GM23338 (cell line): ENCODE measurements around the gene CCDC85B. TPM values are rescaled to one million over a fixed set of nuclear protein-coding genes. Genes with fewer than 3 reads are reported as not detected.

ENCODE experiments used
- ATAC-seq: fragments of 200-7000 bp; cut with Tn5 transposase; 3 replicates; pipeline ENCODE4 v1.9.1; 2020
- DNase-seq: peaks from one replicate; pipeline ENCODE4 v3.0.0-alpha.2; 2015; ENCODE audit warnings: low spot score
- H2AFZ ChIP-seq: fragments of 200-600 bp; sonication (generic); 2 replicates; pipeline ENCODE4 v1.8.0; 2016; ENCODE audit warnings: antibody characterized with exemption, mild to moderate bottlenecking, moderate library complexity
- H3F3A ChIP-seq: fragments of 200-600 bp; sonication (generic); replicated peaks from 2 replicates; pipeline ENCODE4 v1.8.0; 2017; ENCODE audit warnings: antibody characterized with exemption, mixed run types, low read depth
- H3K27ac ChIP-seq: fragments of 200-600 bp; sonication (generic); 2 replicates; pipeline ENCODE4 v1.6.1; 2016; ENCODE audit warnings: low read depth
- H3K27me3 ChIP-seq: fragments of 200-600 bp; sonication (generic); 2 replicates; pipeline ENCODE4 v1.8.0; 2016; ENCODE audit warnings: mild to moderate bottlenecking, mixed run types, moderate library complexity; ENCODE audit not compliant: insufficient read depth
- H3K36me3 ChIP-seq: fragments of 200-600 bp; sonication (generic); 2 replicates; pipeline ENCODE4 v1.8.0; 2016; ENCODE audit warnings: mild to moderate bottlenecking; ENCODE audit not compliant: insufficient read depth
- H3K4me1 ChIP-seq: fragments of 200-600 bp; sonication (generic); 2 replicates; pipeline ENCODE4 v1.8.0; 2016; ENCODE audit warnings: mild to moderate bottlenecking, moderate library complexity; ENCODE audit not compliant: insufficient read depth
- H3K4me2 ChIP-seq: fragments of 200-600 bp; sonication (generic); 2 replicates; pipeline ENCODE4 v1.7.1; 2017; ENCODE audit warnings: mixed run types
- H3K4me3 ChIP-seq: fragments of 200-600 bp; sonication (generic); 2 replicates; pipeline ENCODE4 v1.6.1; 2016; ENCODE audit warnings: mixed run types
- H3K79me2 ChIP-seq: fragments of 200-600 bp; sonication (generic); replicated peaks from 2 replicates; pipeline ENCODE4 v1.8.0; 2017; ENCODE audit warnings: mild to moderate bottlenecking; ENCODE audit not compliant: insufficient read depth
- H3K9me2 ChIP-seq: fragments of 200-600 bp; sonication (generic); 2 replicates; pipeline ENCODE4 v1.8.0; 2017; ENCODE audit not compliant: insufficient read depth
- H4K20me1 ChIP-seq: fragments of 200-600 bp; sonication (generic); replicated peaks from 2 replicates; pipeline ENCODE4 v1.8.0; 2017; ENCODE audit warnings: mild to moderate bottlenecking; ENCODE audit not compliant: insufficient read depth
- H3K27ac Mint-ChIP-seq: 2 replicates; pipeline ENCODE4 v1.8.0; 2020; ENCODE audit warnings: inconsistent platforms, mild to moderate bottlenecking, moderate library complexity, mixed read lengths
- H3K27me3 Mint-ChIP-seq: 3 replicates; pipeline ENCODE4 v1.8.0; 2022; ENCODE audit warnings: low read depth, mild to moderate bottlenecking, moderate library complexity, mixed read lengths, inconsistent platforms; ENCODE audit not compliant: insufficient read depth, poor library complexity
- H3K36me3 Mint-ChIP-seq: 3 replicates; pipeline ENCODE4 v1.8.0; 2021; ENCODE audit warnings: low read depth, mild to moderate bottlenecking, inconsistent platforms, moderate library complexity, mixed read lengths
- H3K4me1 Mint-ChIP-seq: 3 replicates; pipeline ENCODE4 v1.8.0; 2020; ENCODE audit warnings: mild to moderate bottlenecking, inconsistent platforms, mixed read lengths
- H3K4me3 Mint-ChIP-seq: 3 replicates; pipeline ENCODE4 v1.8.0; 2021; ENCODE audit warnings: moderate library complexity, mild to moderate bottlenecking, inconsistent platforms, mixed read lengths
- H3K9me3 Mint-ChIP-seq: 3 replicates; pipeline ENCODE4 v1.8.0; 2020; ENCODE audit warnings: moderate library complexity, mild to moderate bottlenecking, inconsistent platforms, mixed read lengths
- CREB1 ChIP-seq: fragments of 250-450 bp; sonication (Bioruptor Pico); IDR thresholded peaks from 2 replicates; pipeline ENCODE4 v1.5.0; 2020; ENCODE audit warnings: low read depth, mild to moderate bottlenecking, moderate library complexity
- EZH2 ChIP-seq: fragments of 200-600 bp; sonication (generic); IDR thresholded peaks from one replicate; pipeline ENCODE4 v1.8.0; 2017; ENCODE audit warnings: antibody characterized with exemption, mild to moderate bottlenecking, low read depth; ENCODE audit not compliant: unreplicated experiment
- EZH2phosphoT487 ChIP-seq: fragments of 200-600 bp; sonication (generic); IDR thresholded peaks from one replicate; pipeline ENCODE4 v1.8.1; 2018; ENCODE audit warnings: antibody characterized with exemption; ENCODE audit not compliant: unreplicated experiment
- JUNB ChIP-seq: IDR thresholded peaks from one replicate; pipeline ENCODE4 v1.6.1; 2016; ENCODE audit warnings: antibody characterized with exemption; ENCODE audit not compliant: unreplicated experiment
- POLR2AphosphoS5 ChIP-seq: IDR thresholded peaks from 2 replicates; pipeline ENCODE4 v1.6.1; 2016; ENCODE audit warnings: antibody characterized with exemption, low read depth
- STAT1 ChIP-seq: IDR thresholded peaks from one replicate; pipeline ENCODE4 v1.6.1; 2016; ENCODE audit warnings: antibody characterized with exemption; ENCODE audit not compliant: unreplicated experiment
- ZNF114 ChIP-seq: fragments of 250-450 bp; sonication (Bioruptor Pico); IDR thresholded peaks from 2 replicates; pipeline ENCODE4 v1.5.0; 2020; ENCODE audit warnings: mild to moderate bottlenecking, moderate library complexity
- ZNF331 ChIP-seq: fragments of 250-450 bp; sonication (Bioruptor Pico); IDR thresholded peaks from 2 replicates; pipeline ENCODE4 v1.5.0; 2020; ENCODE audit warnings: low read depth, mild to moderate bottlenecking, moderate library complexity
- polyA plus RNA-seq: library from polyadenylated mRNA; unstranded; fragments of >200 nt; fragmentation: Nextera tagmentation; extraction: Ambion mirVana; gene quantifications from 2 replicates; pipeline ENCODE4 v1.2.1, GENCODE V29; 2016
- total RNA-seq: library from RNA; depleted of rRNA; stranded (reverse); fragments of >200 nt; shearing (Covaris generic); gene quantifications from 2 replicates; pipeline ENCODE4 v1.2.3, GENCODE V29; 2014
- TF ChIP-seq, protein P1 (sequence below): IDR thresholded peaks from 2 replicates; pipeline ENCODE4 v1.6.1; 2016; ENCODE audit warnings: antibody characterized with exemption
- TF ChIP-seq, protein P2 (sequence below): IDR thresholded peaks from one replicate; pipeline ENCODE4 v1.6.1; 2018; ENCODE audit warnings: antibody characterized with exemption; ENCODE audit not compliant: unreplicated experiment
- TF ChIP-seq, protein P3 (sequence below), 2 experiments: fragments of 200-600 bp in 1 of 2; sonication (generic) in 1 of 2; conservative IDR thresholded peaks; 2 replicates each; pipeline versions ENCODE4 v1.5.1 to v1.6.1; 2016 to 2017; ENCODE audit warnings: antibody characterized with exemption in 2 of 2, low read depth in 2 of 2, mild to moderate bottlenecking in 2 of 2, moderate library complexity in 1 of 2

Gene CCDC85B
- total and polyA plus RNA-seq, 2 experiments from 2014 or later = 54.5 to 66.3 TPM

DNA sequence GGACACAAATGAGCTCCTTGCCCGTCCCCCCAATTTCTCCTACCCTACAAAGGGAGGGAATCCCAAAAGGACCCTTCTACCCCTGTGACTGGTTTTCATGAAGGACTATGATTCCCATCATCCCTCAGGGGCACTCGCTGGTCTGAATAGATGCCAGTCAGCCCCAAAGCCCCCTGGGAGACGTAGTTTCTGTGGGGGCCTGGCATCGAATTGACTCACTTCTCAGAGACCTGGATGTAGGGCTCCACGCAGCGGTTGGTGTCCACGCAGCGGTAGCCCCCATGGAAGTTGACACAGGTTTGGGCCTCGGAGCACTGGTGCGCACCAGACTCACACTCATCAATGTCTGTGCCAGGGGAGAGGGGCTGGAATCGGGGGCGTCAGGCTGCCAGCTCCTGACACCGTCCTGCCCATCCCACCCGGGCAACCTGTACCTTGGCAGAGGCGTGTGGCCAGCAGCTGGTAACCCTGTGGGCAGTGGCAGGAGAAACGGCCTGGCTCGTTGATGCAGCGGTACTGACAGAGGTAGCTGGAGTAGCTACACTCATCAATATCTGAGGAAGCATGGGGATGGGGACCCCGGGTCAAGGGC lies 22.3 kb upstream of the CCDC85B start:
- H3K27ac ChIP-seq = no peak overlapping the region
- 0 out of 2 replicates have a peak overlapping the region, but pooled peaks have one; percentile 82 for H3K27ac Mint-ChIP-seq
- peaks cover 8% of the 10 kb centered on the region for H3K4me1 Mint-ChIP-seq
- H3K36me3 ChIP-seq = no peaks in the 10 kb centered on the region; the same call in 1 of the 2 replicates
- H3K4me1 ChIP-seq = no peaks in the 10 kb centered on the region
- H3K4me2 ChIP-seq = peak overlapping the region; percentile 96
- peaks cover 21% of the 10 kb centered on the region for H3K36me3 Mint-ChIP-seq
- H3K9me2 ChIP-seq = no peaks in the 10 kb centered on the region
- no peaks in the 10 kb centered on the region; the same call in 2 of the 3 replicates for H3K9me3 Mint-ChIP-seq
- ATAC-seq (peak; percentile 73), DNase-seq (peak; percentile 88)
- peak overlapping the region; percentile 92 for H3K4me3 ChIP-seq
- TF ChIP-seq, protein P1, sequence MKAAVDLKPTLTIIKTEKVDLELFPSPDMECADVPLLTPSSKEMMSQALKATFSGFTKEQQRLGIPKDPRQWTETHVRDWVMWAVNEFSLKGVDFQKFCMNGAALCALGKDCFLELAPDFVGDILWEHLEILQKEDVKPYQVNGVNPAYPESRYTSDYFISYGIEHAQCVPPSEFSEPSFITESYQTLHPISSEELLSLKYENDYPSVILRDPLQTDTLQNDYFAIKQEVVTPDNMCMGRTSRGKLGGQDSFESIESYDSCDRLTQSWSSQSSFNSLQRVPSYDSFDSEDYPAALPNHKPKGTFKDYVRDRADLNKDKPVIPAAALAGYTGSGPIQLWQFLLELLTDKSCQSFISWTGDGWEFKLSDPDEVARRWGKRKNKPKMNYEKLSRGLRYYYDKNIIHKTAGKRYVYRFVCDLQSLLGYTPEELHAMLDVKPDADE = peak; percentile 92
- TF ChIP-seq, protein P2, sequence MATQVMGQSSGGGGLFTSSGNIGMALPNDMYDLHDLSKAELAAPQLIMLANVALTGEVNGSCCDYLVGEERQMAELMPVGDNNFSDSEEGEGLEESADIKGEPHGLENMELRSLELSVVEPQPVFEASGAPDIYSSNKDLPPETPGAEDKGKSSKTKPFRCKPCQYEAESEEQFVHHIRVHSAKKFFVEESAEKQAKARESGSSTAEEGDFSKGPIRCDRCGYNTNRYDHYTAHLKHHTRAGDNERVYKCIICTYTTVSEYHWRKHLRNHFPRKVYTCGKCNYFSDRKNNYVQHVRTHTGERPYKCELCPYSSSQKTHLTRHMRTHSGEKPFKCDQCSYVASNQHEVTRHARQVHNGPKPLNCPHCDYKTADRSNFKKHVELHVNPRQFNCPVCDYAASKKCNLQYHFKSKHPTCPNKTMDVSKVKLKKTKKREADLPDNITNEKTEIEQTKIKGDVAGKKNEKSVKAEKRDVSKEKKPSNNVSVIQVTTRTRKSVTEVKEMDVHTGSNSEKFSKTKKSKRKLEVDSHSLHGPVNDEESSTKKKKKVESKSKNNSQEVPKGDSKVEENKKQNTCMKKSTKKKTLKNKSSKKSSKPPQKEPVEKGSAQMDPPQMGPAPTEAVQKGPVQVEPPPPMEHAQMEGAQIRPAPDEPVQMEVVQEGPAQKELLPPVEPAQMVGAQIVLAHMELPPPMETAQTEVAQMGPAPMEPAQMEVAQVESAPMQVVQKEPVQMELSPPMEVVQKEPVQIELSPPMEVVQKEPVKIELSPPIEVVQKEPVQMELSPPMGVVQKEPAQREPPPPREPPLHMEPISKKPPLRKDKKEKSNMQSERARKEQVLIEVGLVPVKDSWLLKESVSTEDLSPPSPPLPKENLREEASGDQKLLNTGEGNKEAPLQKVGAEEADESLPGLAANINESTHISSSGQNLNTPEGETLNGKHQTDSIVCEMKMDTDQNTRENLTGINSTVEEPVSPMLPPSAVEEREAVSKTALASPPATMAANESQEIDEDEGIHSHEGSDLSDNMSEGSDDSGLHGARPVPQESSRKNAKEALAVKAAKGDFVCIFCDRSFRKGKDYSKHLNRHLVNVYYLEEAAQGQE = no peak
- TF ChIP-seq POLR2AphosphoS5 = peak; percentile 26; the same call in 1 of the 2 replicates
- peak overlapping the region; percentile 91 for H3K4me3 Mint-ChIP-seq
- peaks cover 43% of the 10 kb centered on the region for H3K27me3 Mint-ChIP-seq
- H4K20me1 ChIP-seq = no peaks in the 10 kb centered on the region; the same call in 1 of the 2 replicates
- peak overlapping the region; percentile 83; the same call in 1 of the 2 replicates for H2AFZ ChIP-seq
- peaks cover 29% of the 10 kb centered on the region for H3K27me3 ChIP-seq
- peaks cover 9% of the 10 kb centered on the region; the same call in 1 of the 2 replicates for H3F3A ChIP-seq
- no peaks in the 10 kb centered on the region for H3K79me2 ChIP-seq

DNA sequence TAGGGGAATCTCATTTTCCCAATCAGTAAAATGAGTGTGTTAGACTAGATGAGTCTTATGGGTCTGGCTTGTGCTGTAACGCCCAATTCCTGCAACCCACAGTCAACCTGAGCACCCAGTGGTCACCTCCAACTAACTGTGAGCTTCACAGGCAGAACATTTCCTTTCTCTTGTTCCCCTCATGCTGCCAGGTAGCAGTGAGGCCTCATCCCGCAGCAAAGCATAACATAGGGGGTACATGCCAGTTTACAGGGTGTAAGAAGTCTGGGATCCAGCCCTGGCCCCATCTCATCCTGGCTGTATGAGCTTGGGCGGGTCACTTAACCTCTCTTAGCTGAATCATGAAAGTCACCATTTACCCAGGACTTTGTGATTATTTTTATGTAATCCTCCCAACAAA lies 21.6 kb upstream of the CCDC85B start:
- H3K27me3 Mint-ChIP-seq = peaks cover 45% of the 10 kb centered on the region
- no peaks in the 10 kb centered on the region; the same call in 2 of the 3 replicates for H3K9me3 Mint-ChIP-seq
- H3K36me3 ChIP-seq = no peaks in the 10 kb centered on the region; the same call in 1 of the 2 replicates
- no peak overlapping the region for H3K27ac Mint-ChIP-seq
- no peak overlapping the region for H3K4me2 ChIP-seq
- H3K9me2 ChIP-seq = no peaks in the 10 kb centered on the region
- no peak for ATAC-seq
- H4K20me1 ChIP-seq = no peaks in the 10 kb centered on the region; the same call in 1 of the 2 replicates
- no peak overlapping the region for H3K4me3 ChIP-seq
- peaks cover 8% of the 10 kb centered on the region for H3K4me1 Mint-ChIP-seq
- H2AFZ ChIP-seq = no peak overlapping the region
- peaks cover 9% of the 10 kb centered on the region; the same call in 1 of the 2 replicates for H3F3A ChIP-seq
- peaks cover 14% of the 10 kb centered on the region for H3K36me3 Mint-ChIP-seq
- H3K27me3 ChIP-seq = peaks cover 29% of the 10 kb centered on the region
- no peaks in the 10 kb centered on the region; the same call in 1 of the 2 replicates for H3K4me1 ChIP-seq
- H3K79me2 ChIP-seq = no peaks in the 10 kb centered on the region
- H3K27ac ChIP-seq = no peak overlapping the region
- no peak for DNase-seq
- H3K4me3 Mint-ChIP-seq = no peak overlapping the region; the same call in 2 of the 3 replicates
- TF ChIP-seq, protein P1 = no peak
- TF ChIP-seq, protein P2 = no peak
- TF ChIP-seq EZH2 (no peak), ZNF331 (CRISPR knock-in tag) (no peak), STAT1 (no peak), ZNF114 (no peak), POLR2AphosphoS5 (no peak), EZH2phosphoT487 (no peak), JUNB (no peak), CREB1 (CRISPR knock-in tag) (no peak)
- TF ChIP-seq, protein P3, sequence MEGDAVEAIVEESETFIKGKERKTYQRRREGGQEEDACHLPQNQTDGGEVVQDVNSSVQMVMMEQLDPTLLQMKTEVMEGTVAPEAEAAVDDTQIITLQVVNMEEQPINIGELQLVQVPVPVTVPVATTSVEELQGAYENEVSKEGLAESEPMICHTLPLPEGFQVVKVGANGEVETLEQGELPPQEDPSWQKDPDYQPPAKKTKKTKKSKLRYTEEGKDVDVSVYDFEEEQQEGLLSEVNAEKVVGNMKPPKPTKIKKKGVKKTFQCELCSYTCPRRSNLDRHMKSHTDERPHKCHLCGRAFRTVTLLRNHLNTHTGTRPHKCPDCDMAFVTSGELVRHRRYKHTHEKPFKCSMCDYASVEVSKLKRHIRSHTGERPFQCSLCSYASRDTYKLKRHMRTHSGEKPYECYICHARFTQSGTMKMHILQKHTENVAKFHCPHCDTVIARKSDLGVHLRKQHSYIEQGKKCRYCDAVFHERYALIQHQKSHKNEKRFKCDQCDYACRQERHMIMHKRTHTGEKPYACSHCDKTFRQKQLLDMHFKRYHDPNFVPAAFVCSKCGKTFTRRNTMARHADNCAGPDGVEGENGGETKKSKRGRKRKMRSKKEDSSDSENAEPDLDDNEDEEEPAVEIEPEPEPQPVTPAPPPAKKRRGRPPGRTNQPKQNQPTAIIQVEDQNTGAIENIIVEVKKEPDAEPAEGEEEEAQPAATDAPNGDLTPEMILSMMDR (conservative IDR thresholded peaks at IDR 0.05; ENCODE audit: low read depth in 2 of 2) = no peak
